GM21529 (cell line): ENCODE data around the gene SLC22A13.

ENCODE experiments used
- ATAC-seq: cut with Tn5 transposase; IDR thresholded peaks from one replicate; pipeline ENCODE4 v1.9.1; 2021; ENCODE audit not compliant: unreplicated experiment

SLC22A13 gene

GRCh38 chr3:38327335-38328009, 61.9 kb downstream of the SLC22A13 start:
- no peak for ATAC-seq
